IPS DF 19.7 (cell line): ENCODE data around the gene GMDS.

Experiments
- DNase-seq: peaks from one replicate; pipeline ENCODE4 v3.0.0-alpha.2; 2013; ENCODE audit warnings: low read depth, low spot score

GMDS gene

DNA sequence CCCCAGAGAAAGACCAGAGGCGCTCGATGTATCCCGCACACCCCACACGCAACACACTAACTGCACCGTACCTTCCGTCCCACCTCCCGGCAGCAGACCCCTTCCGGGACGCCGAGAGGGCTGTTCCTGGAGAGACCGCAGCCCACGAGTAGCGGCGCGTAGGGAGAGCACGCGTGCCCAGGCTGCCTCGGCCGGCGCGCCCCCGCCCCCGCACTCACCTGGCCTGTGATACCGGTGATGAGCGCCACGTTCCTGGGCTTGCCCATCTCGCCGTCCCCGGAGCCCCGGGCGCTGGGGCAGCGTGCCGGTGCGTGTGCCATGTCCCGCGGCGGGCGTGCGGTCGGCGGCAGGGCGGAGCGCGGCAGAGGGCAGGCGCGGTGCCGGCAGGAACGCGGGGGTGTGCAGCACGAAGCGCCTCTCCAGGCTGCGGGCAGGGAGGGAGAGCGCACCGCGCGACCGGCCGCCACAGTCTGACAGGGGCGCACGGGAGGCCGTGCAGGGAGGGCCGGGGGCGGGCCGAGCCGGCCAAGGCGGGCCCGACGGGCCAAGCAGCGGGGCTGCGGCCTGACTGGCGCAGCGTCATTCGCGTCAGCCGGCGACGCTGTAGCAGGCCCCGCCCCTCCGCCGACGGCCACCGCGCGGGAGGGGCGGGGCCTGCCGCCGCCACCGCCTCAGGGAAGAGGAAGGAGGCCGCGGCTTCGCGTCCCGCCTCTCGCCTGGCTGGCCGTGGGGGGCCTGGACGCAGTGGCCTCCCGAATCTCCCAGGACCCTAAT lies at the start of gene GMDS:
TSS of gene GMDS (minus strand) at position 503 of the 774 bp plus-strand sequence.
- DNase-seq = no peak

DNA sequence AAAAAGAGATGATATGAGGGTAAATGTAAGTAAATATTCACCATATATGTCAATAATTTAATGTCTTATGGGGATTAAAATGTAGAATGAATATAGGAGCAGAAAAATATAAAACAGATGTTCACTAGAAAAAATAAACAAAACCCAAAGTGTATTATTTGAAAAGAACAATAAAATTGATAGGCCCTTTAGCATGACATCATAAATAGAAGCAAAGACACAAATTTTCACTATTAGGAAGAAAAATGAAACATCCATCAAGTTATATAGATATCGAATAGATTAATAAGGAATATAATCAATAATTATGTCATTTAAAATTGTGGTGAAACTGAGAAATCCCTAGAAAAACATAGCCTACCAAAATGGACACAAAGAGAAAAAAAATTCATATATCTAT lies 40.1 kb upstream of the GMDS start:
- DNase-seq = no peak

DNA sequence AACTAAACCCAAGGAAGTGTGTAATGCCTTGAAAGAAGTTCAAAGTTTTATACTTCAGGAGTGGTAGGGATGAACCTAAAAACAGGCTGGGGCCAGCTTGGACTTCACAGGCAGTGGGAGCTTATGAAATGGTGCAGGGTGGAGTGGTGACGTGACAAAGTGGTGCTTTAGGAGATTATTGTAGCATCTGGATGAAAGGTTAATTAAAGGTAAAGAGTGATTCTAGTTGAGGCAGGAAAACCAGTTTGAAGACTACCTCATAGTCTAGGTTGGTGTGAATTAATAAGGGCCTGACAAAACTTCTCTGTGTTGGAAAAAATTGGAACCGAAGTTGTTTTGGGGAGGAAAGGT lies 30.5 kb upstream of the GMDS start:
- no peak for DNase-seq

DNA sequence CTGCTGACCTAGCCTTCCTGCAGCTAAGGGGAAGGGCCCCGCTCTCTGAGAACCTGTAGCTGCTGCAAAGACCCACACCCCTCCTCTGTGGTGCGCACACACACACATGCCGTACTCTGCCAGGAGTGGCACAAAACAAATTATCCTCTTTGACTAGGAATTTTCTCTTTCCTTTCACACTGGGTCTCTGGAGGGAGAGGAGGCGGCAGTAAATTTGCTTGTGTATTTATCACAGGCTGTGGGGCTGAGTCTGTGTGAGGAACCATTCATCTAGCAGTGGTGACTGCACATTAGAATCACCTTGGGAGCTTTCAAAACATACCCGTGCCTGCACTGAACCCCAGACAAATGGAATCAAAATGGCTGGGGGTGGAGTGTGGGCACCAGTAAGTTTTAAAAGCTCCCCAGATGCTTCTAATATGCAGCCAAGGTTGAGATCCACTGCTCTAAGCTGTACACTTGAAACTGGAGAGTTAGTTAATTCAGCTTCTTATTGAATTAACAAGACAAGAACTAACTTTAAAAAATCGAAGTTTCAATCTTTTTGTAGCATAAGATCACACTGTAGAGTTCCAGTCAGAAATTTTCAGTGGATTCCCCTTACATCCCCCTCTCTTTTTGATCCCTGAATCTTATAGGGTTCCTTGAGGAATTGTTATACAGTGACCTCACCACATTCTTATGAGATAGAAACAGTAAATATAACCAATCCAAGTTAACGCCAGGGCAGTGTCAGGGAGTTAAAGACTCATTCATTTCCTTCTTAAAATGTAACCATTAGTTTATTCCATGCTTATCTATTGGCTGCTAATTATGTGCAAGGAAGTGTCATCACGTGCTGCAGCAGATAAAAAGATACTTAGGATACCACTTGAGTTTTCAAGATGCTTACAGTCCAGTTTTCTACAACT lies 29.8 kb upstream of the GMDS start:
- DNase-seq = no peak

DNA sequence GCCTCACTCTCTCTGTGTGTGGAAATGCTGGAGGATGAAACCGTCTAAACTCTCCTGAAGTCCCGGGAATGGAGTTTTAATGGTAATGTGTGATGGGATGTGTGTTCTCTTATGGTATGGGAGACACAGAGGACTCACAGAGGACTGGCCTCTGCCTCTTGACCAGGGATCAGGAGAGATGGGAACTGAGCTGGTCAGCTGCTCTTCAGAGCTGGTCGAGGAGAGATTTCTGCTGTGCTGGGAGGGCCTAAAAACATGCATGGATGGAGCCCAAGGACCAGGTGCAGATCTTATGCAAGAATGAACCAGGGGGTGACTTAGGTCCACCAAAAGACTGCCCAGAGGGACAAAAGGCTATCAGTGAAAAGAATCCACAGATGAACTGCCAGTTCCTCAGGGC lies 27.3 kb upstream of the GMDS start:
- no peak for DNase-seq

DNA sequence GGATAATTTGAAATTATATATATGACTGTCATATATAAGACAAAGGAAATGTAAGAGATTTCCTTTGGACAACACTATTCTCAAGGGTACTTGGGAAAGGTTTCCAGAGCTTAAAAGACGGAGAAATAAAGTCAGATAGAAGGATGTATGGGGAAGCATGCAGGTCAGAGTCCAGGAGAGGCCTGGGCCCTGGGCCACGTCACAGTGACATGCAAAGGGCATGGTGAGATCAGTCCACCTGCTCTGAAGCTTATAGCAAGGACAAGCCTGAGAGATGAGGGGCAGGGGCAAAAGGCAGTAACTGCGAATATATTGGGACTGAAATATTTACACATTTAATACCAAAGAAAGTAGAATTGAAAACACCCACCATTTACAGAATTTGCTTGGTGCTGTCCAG lies 24.6 kb upstream of the GMDS start:
- DNase-seq = no peak

DNA sequence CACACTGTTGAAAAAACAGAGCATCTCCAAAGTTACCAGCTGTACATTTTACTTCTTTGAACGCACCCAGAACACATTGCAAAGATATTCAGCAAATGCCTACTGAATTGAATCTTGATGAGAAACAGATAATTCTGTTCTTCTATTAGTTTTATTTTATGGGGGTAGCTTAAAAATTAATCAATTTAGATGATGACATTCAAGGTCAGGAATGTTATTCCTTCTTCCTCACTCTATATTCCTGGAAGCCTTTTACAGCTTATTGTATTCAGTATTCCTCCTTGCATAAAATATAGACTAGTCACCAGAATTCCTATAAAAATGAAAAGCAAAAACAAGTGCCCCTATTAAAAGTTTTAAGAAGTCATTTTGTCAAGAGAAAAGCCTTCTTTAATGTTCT lies 21.4 kb upstream of the GMDS start:
- no peak for DNase-seq

DNA sequence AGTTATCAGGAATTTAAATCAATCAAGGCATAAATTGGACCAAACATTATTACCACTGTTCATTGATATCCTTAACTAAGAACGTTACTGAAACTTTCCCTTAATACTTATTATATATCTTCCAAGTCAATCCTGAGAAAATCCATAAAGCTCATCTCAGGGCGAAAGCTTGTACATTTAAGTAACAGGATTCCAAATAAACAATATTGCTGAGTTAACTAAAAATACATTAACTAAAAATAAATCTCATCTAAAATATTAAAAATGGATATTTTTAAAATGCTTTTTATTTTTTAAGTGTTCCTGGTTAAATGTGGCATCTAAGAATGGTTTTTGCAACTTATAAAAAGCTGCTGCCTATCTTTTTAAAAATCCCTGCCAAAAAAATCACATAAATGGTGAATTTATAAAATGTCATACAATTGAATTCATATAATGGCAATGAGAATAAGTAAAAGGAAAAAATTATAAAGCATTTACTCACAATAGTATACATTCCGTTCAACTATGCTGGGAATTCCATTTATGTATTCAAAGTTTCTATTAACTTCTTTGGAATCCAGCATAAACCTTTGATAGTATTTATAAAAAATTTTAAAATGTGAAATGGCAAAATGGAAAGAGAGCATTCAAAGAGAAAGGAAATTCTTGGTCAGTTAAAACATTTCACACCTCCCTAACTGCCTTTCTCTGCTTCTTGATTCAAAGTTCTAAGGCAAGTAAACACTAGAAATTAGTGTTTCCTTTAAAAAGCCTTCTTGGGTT lies 20.8 kb upstream of the GMDS start:
- no peak for DNase-seq

DNA sequence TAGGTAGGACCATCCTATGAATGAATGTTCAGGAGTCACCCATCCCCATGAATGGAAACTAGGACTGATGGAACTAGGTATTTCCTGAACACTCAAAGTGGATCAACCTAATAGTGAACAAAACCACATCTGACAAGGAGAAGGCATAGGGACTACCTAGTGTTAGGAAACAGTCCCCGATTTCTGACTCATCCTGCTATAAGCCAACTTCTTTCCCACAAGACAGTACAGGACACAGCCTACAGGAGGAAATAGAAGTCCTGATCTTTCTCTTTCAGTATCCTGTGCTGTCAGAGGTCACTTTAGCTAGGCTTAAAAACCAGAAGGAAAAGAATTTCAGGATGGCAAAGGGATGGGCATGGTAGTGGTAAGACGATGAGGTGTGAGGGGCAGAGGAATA lies 19.5 kb upstream of the GMDS start:
- no peak for DNase-seq

DNA sequence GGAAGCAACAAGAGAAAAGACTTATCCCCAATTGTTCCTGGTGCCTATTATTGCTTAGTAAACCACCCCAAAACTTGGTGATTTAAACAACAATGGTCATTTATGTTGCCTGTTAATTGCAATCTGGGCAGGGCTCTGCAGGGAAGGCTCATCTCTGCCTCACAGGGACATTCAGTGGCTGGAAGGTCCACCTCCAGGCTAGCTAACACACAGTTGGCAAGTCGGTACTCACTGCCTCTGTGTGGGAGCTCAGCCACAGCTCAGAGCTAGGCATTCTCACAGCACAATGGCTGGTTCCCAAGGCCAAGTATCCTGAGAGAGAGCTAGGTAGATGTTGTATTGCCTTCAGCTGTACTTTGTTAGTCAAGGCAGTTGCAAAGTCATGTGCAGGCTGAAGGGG lies 18.5 kb upstream of the GMDS start:
- no peak for DNase-seq

DNA sequence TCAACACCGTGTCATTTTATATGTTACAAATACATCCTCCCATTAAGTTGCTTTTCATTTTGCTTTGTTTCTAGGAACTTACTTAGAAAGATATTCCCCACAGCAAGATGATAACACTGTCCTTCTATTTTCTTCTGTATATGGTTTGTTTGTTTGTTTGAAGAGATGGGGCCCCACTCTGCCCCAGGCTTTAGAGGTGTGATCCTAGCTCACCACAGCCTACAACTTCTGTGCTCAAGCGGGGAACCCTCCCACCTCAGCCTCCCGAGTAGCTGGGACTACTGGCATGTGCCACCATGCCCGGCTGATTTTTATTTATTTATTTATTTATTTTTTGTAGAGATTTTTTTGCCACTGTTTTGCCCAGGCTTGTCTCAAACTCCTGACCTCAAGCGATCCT lies 14.2 kb upstream of the GMDS start:
- no peak for DNase-seq

DNA sequence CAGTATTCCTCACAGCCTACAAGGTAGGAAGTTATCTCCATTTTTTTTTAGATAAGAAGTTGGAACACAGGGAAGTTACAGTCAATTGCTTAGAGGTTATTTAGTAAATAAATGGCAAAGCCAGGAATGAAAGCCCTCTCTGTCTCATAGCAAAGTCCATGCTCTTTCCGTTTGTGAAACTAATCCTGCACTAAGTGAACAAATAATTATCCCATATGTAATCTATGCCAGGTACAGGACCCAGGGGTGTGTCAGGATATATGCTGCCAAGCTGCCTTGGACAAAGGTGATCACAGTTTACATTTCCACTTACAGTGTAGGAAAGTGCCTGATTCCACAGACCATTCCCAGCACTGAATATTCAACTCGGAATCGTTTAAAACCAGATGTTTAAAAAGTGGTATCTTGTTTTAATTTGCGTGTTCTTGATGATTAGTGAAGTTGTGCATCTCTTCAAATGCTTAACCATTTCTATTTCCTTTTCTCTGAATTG lies 13.6 kb upstream of the GMDS start:
- no peak for DNase-seq

DNA sequence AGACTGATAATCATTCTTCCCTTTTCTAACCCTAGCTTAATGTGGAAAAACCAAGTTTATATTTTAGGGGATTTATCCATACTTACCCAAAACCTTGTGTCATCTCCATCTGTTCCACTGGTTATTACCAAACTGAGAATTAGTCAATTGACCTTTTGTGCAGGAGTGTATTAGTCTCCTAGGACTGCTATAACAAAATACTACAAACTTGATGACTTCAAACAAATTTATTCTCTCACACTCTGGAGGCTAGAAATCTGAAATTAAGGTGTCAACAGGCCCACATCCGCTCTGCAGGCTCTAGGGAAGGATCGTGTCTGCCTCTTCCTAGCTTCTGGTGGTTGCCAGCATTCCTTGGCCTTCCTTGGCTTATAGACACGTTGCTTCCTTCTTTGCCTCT lies 12.7 kb upstream of the GMDS start:
- no peak for DNase-seq

DNA sequence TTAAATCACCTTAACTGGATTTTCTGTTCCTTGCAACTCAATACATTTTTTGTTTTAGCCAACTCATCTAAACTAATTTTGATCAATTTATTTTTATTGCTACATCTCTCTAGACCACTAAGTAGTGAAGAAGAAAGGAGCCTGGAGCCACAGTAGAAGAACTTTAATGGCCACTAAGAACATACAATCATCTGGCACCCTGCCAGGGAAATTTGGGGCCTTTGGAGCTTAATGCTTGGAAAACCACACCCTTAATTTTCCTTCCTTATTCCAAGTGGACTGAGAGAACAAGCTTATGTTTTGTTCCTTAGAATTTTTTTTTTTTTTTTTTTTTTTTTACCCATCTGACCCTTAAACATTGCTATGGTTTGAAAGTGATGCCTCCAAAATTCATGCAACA lies 12.0 kb upstream of the GMDS start:
- no peak for DNase-seq

DNA sequence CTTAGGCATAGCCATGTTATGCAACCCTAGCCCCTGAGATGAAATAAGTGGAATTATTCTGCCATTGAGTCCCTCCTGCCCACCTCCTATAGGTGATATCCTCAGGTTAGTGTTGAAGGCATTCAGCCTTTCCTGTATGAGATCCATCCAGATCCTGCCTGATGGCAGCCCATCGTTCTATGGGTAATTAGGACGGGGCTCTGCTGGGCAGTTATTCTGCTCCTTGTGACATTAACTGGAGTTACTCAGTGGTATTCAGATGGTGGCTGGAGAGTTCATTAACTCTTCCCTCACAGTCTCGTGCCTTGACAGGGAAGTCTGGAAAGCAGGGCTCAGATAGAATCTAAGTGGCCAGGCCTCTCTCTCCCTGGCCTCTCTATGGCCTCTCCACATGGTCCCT lies 9.3 kb upstream of the GMDS start:
- no peak for DNase-seq

DNA sequence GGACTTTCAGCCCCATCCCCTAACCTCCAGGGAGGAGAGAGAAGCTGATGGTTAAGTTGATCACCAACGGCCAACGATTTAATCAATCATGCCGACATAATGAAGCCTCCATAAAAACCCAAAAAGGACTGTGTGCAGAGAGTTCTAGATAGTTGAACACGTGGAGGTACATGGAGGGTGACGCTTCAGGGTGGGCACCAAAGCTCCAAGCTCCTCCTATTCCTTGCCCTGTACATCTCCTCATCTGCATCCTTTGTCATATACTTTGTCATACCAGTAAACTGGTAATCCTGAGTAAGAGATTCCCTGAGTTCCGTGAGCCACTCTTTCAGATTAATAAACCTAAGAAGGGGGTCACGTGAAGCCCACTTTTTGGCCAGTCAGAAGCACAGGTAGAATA lies 3.7 kb upstream of the GMDS start:
- DNase-seq = no peak

DNA sequence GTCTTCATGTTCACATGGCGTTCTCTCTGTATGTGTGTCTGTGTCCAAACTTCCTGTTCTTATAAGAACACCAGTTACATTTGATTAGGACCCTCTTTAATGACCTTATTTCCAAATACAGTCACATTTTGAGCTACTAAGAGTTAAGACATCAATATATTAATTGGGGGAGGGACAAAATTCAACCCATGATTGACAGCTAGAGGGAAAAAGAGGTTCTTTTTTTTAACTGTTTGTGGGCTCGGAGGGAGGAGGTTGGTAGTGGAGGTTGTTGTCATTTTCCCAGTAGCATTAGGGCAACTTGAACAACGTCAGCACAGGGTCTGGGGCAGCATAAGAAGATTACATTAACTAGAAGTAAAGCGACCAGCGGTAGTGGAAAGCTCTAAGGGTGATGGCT lies 2.3 kb upstream of the GMDS start:
- no peak for DNase-seq

DNA sequence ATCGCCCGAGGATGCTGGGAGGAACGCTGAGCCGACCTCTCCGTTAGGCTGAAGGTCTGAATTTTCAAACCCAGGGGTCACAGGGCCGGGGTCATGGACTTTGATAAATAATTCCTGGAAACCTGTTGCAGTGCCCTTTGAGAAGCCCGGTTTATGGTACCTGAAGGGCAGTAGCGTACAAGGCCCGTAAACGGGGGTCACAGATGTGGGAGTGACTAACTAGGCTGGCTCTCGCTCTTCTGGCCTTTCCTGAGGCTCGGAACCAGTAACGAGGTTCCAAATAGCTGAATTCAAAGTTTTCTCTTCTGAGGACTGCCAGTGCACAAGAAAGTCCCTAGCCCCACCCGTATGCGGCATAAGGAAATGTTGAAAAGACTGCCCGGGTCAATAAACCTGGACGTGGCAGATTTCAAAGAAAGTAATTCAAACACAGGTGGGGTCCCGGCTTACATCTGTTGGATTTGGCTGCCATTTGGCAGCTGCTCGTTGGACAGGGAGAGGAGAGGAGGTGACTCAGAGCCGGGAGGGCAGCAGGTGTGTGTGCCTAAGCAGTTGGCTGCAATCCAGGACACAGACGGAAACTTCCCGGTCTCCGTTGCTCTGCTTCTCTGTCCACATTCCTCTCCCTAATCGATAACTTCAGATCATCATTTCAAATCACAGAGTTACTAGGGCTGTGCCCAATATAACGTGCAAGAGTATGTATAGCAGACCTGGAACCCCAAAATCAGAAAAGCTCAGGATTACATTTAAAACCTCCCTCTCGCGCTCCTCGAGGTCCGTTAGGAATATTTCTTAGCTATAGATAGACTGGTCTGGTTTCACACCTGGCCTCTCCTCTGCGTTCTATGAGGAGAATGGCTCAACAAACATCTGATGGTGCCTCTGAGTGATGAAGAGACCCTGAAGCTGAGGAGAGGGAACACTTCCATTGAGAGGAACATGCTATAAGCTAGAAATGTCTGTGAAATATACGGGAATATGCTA lies 765 bp upstream of the GMDS start:
- DNase-seq = no peak

DNA sequence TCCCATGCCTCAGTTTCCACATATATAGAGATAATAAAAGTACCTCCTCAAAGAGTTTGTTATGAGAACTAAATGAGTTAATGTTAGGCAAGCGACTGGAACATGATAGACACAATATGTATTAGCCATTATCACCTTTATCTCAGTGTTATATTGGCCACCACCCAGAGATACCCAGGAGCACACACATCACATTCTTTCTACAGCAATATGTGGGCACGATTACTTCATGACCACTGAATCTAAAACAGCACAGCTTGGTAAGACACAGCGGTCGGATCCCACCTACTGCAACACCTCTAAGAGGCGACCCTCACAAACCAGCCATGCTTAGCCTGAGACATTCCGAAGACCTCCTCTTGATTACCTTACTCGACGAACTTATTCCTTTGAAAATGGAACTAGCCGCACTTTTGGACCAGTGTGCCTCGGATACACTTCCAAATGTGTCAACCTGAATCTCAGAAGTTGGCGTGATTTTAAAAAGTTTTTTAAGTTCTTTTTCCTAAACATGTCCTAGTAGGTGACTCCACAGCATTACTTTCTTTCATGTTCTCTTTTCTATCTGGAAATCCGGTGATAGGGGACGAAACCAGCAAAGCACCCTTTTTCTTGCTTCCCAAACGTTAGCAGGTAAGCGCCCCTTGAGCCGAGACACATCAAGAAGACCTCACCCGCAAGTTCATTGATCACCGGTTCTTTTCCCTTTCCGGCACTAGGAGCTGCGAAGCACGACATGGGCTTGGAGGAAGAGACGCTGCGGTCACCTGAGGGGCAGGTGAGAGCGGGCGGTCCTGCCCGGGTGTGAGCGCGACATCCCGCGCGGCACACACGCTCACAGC lies 923 bp downstream of the GMDS start:
- DNase-seq = no peak

DNA sequence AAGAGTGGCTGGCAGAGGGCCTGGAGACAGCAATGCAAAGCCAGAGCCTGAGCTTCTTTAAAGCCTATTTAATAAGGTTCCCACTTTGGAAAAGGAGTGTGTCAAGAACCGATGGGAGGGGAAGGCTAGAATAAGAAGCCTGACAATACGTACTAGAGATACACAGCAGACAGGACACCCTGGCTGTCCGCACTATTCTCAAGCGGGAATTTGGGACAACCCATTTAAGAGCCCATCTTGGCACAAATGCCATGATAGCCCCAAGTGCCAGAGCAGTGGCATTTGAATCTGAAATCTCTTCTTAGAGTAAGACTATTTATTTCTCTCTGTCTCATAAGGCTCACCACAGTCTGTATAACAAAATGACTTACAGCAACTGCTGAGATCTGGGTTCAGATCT lies 3.1 kb downstream of the GMDS start:
- DNase-seq = no peak
